Measurements from ENCODE around the gene OLIG1. TPM values are rescaled to one million over a fixed set of nuclear protein-coding genes. Genes with fewer than 3 reads are reported as not detected.

The OLIG1 gene
- polyA plus RNA-seq, 3 donors: 20.0 to 51.0 (median 40.7) TPM

GRCh38 chr21:33088384-33088783 is 18.4 kb downstream of the OLIG1 start:
- no peaks in the 10 kb centered on the region for H3K36me3 ChIP-seq (replicated peaks in 1 of 2; ENCODE audit: control insufficient read depth in 1 of 2, insufficient read depth in 2 of 2, low read length in 2 of 2)
- no peak overlapping the region for H3K27ac Mint-ChIP-seq
- 100% methylated on average over 1 of the region's 5 CpGs for WGBS (ENCODE audit: insufficient coverage)
- H3K9me3 ChIP-seq (replicated peaks in 1 of 2; ENCODE audit: control insufficient read depth in 1 of 2, insufficient read depth in 1 of 2, low read length in 2 of 2): no peaks in the 10 kb centered on the region
- no peak overlapping the region for H3K4me3 Mint-ChIP-seq
- no peak overlapping the region for H3K4me3 ChIP-seq (replicated peaks in 1 of 3; ENCODE audit: low read depth in 2 of 3, low read length in 3 of 3)
- peaks cover 20 to 25% of the 10 kb centered on the region in 2 donors for H3K4me1 ChIP-seq (ENCODE audit: control insufficient read depth in 1 of 2, insufficient read depth in 2 of 2, low read length in 2 of 2)
- no peak overlapping the region for H3K27ac ChIP-seq (ENCODE audit: low read depth in 1 of 2, low read length in 2 of 2)
- H3K9me3 Mint-ChIP-seq: no peaks in the 10 kb centered on the region
- TF ChIP-seq CTCF (IDR thresholded peaks at IDR 0.05): no peak
- H3K4me1 Mint-ChIP-seq: peaks cover 24% of the 10 kb centered on the region
- H3K27me3 ChIP-seq (ENCODE audit: control insufficient read depth in 2 of 2, insufficient read depth in 2 of 2, low read length in 2 of 2): no peaks in the 10 kb centered on the region
- H3K9ac ChIP-seq (ENCODE audit: insufficient read depth, low read length, poor library complexity, severe bottlenecking): no peak overlapping the region
- H4K20me1 ChIP-seq (ENCODE audit: insufficient read depth, low read length): no peaks in the 10 kb centered on the region
- H3K27me3 Mint-ChIP-seq (ENCODE audit: low read depth in 3 of 3): peaks cover 0 to 13% (median 2%) of the 10 kb centered on the region in 3 donors
- intact Hi-C loops (cut with micrococcal nuclease): no loop called here
- no peak overlapping the region for H3K4me2 ChIP-seq (replicated peaks; ENCODE audit: extremely low read depth, low read length, poor library complexity, severe bottlenecking)
- H3K79me2 ChIP-seq (ENCODE audit: insufficient read depth, low read length): no peaks in the 10 kb centered on the region
- no peak for DNase-seq
- peaks cover 0 to 2% of the 10 kb centered on the region in 2 donors for H3K36me3 Mint-ChIP-seq
- no peak overlapping the region for H2AFZ ChIP-seq (ENCODE audit: insufficient read depth, low read depth, low read length, poor library complexity, severe bottlenecking)

GRCh38 chr21:33089395-33090119 is 19.6 kb downstream of the OLIG1 start:
- Mint-ChIP-seq H3K4me1 (peaks cover 18% of the 10 kb centered on the region), H3K4me3 (no peak overlapping the region), H3K36me3 (peaks cover 0 to 2% of the 10 kb centered on the region in 2 donors), H3K9me3 (no peaks in the 10 kb centered on the region), H3K27ac (peak overlapping the region; percentile 73 to 88 (median 82)), H3K27me3 (ENCODE audit: low read depth in 3 of 3) (peaks cover 0 to 13% (median 2%) of the 10 kb centered on the region in 3 donors)
- H4K20me1 ChIP-seq (ENCODE audit: insufficient read depth, low read length): no peaks in the 10 kb centered on the region
- no peak overlapping the region for H3K9ac ChIP-seq (ENCODE audit: insufficient read depth, low read length, poor library complexity, severe bottlenecking)
- 0% methylated on average over 3 of the region's 4 CpGs for WGBS (ENCODE audit: insufficient coverage)
- H3K36me3 ChIP-seq (replicated peaks in 1 of 2; ENCODE audit: control insufficient read depth in 1 of 2, insufficient read depth in 2 of 2, low read length in 2 of 2): no peaks in the 10 kb centered on the region
- no peak for TF ChIP-seq CTCF (IDR thresholded peaks at IDR 0.05)
- H3K4me2 ChIP-seq (replicated peaks; ENCODE audit: extremely low read depth, low read length, poor library complexity, severe bottlenecking): no peak overlapping the region
- DNase-seq: peak; percentile 85 to 98 (median 88)
- H3K4me3 ChIP-seq (replicated peaks in 1 of 3; ENCODE audit: low read depth in 2 of 3, low read length in 3 of 3): no peak overlapping the region
- no peak overlapping the region for H2AFZ ChIP-seq (ENCODE audit: insufficient read depth, low read depth, low read length, poor library complexity, severe bottlenecking)
- no peaks in the 10 kb centered on the region for H3K79me2 ChIP-seq (ENCODE audit: insufficient read depth, low read length)
- no peaks in the 10 kb centered on the region for H3K9me3 ChIP-seq (replicated peaks in 1 of 2; ENCODE audit: control insufficient read depth in 1 of 2, insufficient read depth in 1 of 2, low read length in 2 of 2)
- H3K4me1 ChIP-seq (ENCODE audit: control insufficient read depth in 1 of 2, insufficient read depth in 2 of 2, low read length in 2 of 2): peaks cover 18 to 20% of the 10 kb centered on the region in 2 donors
- peak overlapping the region in 1 of 2 donors; percentile 30 for H3K27ac ChIP-seq (ENCODE audit: low read depth in 1 of 2, low read length in 2 of 2)
- intact Hi-C loops (cut with micrococcal nuclease): no loop called here
- H3K27me3 ChIP-seq (ENCODE audit: control insufficient read depth in 2 of 2, insufficient read depth in 2 of 2, low read length in 2 of 2): no peaks in the 10 kb centered on the region
